ENCODE measurements around the gene SYNE2. TPM values are rescaled to one million over a fixed set of nuclear protein-coding genes. Genes with fewer than 3 reads are reported as not detected.
"Not testable (repeated sequence)": the region's sequence is repeated elsewhere in the genome, so short reads cannot be mapped to it uniquely, and the experiment has no call there.

The SYNE2 gene
- total RNA-seq, 1 donor from 2014 or later, result 145 TPM

DNA sequence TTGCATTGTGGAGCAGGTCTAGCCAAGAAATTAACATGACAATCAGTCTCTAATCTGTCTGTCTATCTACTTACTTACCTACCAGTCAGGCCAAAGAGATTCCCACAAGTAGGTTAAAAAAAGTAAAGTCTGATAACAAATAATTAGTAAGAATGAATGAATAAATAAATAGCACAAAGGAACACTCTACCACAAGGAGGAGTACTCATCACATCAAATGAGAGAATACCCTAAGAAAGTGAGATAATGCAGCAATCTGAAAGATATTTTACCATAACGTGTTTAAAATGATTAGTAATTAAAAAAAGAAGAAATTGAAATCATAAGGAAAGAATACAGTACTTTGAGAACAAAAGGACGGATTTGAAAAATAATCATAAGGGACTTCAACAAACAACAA, 187.2 kb downstream of the SYNE2 start:
- H3K9me3 ChIP-seq, result no peaks in the 10 kb centered on the region
- intact Hi-C loops (cut with DNase I), result no loop called here
- H3K36me3 ChIP-seq, result no peaks in the 10 kb centered on the region
- DNase-seq (ENCODE audit: extremely low spot score in 2 of 2), result no peak
- no peaks in the 10 kb centered on the region for H3K4me1 ChIP-seq
- no peak overlapping the region for H3K27ac ChIP-seq
- H3K4me3 ChIP-seq, result no peak overlapping the region
- no peaks in the 10 kb centered on the region for H3K27me3 ChIP-seq
- TF ChIP-seq POLR2AphosphoS5 (IDR thresholded peaks at IDR 0.05; ENCODE audit: insufficient read depth in 1 of 2, low read depth in 1 of 2) (no peak), POLR2A (IDR thresholded peaks at IDR 0.05) (no peak)
- TF ChIP-seq, protein P1, sequence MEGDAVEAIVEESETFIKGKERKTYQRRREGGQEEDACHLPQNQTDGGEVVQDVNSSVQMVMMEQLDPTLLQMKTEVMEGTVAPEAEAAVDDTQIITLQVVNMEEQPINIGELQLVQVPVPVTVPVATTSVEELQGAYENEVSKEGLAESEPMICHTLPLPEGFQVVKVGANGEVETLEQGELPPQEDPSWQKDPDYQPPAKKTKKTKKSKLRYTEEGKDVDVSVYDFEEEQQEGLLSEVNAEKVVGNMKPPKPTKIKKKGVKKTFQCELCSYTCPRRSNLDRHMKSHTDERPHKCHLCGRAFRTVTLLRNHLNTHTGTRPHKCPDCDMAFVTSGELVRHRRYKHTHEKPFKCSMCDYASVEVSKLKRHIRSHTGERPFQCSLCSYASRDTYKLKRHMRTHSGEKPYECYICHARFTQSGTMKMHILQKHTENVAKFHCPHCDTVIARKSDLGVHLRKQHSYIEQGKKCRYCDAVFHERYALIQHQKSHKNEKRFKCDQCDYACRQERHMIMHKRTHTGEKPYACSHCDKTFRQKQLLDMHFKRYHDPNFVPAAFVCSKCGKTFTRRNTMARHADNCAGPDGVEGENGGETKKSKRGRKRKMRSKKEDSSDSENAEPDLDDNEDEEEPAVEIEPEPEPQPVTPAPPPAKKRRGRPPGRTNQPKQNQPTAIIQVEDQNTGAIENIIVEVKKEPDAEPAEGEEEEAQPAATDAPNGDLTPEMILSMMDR (IDR thresholded peaks at IDR 0.05), result no peak

GRCh38 chr14:64043296-64043695, 190.5 kb downstream of the SYNE2 start:
- intact Hi-C loops (cut with DNase I); H3K27ac ChIP-seq; H3K9me3 ChIP-seq; H3K36me3 ChIP-seq; H3K4me1 ChIP-seq; H3K4me3 ChIP-seq; DNase-seq (ENCODE audit: extremely low spot score in 2 of 2); H3K27me3 ChIP-seq: not testable (repeated sequence)

DNA sequence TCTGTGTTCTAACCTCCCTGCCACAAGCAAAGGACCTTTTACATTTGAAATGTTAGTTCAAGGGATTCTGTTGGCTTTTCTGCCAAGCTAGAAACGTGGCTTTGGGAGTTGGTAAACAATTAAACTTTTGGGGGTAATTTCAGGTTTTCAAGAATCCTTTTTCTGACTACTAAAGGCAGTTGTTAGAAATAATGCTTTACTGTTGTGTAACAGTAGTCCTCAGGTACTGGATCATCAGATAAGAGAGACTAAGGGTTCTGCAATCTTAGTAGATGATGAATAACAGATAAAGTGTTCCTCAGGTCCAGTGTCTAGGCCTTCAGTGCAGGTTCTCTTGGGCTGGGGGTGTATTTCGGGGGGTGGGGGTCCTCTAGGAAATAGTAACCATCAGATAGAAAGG, 192.3 kb downstream of the SYNE2 start:
- intact Hi-C loops (cut with DNase I), result no loop called here
- H3K36me3 ChIP-seq, result peaks cover 0 to 7% of the 10 kb centered on the region in 2 donors
- no peaks in the 10 kb centered on the region for H3K27me3 ChIP-seq
- H3K4me3 ChIP-seq, result no peak overlapping the region
- H3K4me1 ChIP-seq, result no peaks in the 10 kb centered on the region
- TF ChIP-seq POLR2A (IDR thresholded peaks at IDR 0.05), result no peak
- no peak for DNase-seq (ENCODE audit: extremely low spot score in 2 of 2)
- H3K9me3 ChIP-seq, result no peaks in the 10 kb centered on the region
- H3K27ac ChIP-seq, result no peak overlapping the region

- TF ChIP-seq, protein P1 (IDR thresholded peaks at IDR 0.05), result no peak
- TF ChIP-seq POLR2A (IDR thresholded peaks at IDR 0.05) (no peak), POLR2AphosphoS5 (IDR thresholded peaks at IDR 0.05; ENCODE audit: insufficient read depth in 1 of 2, low read depth in 1 of 2) (no peak)
- H3K9me3 ChIP-seq, result no peaks in the 10 kb centered on the region
- no peak overlapping the region for H3K27ac ChIP-seq
- H3K4me1 ChIP-seq, result no peaks in the 10 kb centered on the region
- intact Hi-C loops (cut with DNase I), result no loop called here
- no peaks in the 10 kb centered on the region for H3K27me3 ChIP-seq
- no peak overlapping the region for H3K4me3 ChIP-seq
- no peak for DNase-seq (ENCODE audit: extremely low spot score in 2 of 2)
- peaks cover 0 to 19% of the 10 kb centered on the region in 2 donors for H3K36me3 ChIP-seq
Observed at GRCh38 chr14:64049616-64050381, 197.0 kb downstream of the SYNE2 start.

DNA sequence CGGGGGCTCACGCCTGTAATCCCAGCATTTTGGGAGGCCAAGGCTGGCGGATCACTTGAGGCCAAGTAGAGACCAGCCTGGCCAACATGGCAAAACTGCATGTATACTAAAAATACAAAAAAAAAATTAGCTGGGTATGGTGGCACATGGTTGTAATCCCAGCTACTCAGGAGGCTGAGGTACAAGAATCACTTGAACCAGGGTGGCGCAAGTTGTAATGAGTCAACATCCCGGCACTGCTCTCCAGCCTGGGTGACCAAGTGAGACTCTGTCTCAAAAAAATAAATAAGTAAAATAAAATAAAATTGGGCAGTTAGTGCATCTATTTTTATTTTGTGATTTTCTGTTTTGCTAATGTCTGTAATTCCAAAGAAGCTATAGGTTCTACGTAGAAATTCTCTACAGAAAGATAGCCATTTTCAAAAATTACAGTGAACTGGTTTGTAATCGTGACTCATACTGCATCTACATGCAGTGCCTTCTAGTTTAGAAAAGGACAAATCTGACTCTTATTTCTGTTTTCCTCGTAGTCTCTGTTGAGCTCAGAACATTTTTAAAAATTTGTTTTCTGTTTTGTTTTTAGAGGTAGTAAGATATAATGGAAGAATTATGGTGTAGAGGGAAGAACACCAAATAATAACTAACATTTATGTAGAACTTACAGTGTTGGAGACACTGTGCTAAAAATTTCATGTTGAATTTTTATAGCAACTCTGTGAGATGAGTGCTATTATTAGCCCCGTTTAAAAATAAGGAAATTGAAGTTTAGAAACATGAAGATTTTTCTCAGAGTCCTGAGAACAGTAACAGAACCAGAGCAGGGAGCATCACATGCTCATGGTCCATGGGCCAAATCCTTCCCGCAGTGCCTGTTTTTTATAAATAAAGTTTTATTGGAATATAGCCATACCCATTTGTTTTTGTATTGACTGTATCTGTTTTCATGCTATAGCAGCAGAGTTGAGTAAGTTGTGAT, 201.2 kb downstream of the SYNE2 start:
- no peak overlapping the region for H3K27ac ChIP-seq
- no peak overlapping the region for H3K4me3 ChIP-seq
- H3K9me3 ChIP-seq, result no peaks in the 10 kb centered on the region
- peaks cover 0 to 18% of the 10 kb centered on the region in 2 donors for H3K36me3 ChIP-seq
- intact Hi-C loops (cut with DNase I), result no loop called here
- no peaks in the 10 kb centered on the region for H3K4me1 ChIP-seq
- no peaks in the 10 kb centered on the region for H3K27me3 ChIP-seq
- TF ChIP-seq POLR2AphosphoS5 (IDR thresholded peaks at IDR 0.05; ENCODE audit: insufficient read depth in 1 of 2, low read depth in 1 of 2) (no peak), POLR2A (IDR thresholded peaks at IDR 0.05) (no peak)
- no peak for DNase-seq (ENCODE audit: extremely low spot score in 2 of 2)

DNA sequence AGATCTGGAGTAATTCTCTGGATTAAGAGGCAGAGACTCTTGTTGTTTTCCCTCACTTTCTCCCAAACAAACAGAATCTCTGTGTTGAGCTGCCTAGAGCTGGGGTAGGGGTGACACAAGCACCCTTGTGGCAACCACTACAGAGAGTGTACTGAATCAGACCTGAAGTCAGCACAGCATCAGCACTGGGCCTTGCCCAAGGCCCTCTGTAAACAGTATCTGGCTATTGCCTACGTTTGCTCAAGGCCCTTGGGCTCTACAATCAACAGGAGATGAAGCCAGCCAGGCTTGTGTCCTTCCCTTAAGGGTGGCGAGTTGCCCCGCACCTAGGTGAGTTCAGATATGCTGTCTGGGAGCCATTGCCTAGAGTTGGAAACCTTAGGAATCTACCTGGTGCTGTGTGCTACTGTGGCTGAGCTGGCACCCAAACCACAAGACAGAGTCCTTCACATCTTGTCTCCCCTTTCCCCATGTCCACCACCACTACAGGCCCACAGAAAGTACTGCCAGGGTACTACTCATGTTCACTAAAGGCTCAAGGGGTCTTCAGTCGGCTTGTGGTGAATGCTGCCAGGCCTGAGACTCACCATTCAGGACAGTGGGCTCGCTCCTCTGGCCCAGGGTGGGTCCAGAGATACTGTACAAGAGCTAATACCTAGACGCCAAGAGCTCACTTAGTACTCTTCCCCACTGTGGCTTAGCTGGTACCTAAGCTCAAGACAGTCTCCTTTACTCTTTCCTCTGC, 206.8 kb downstream of the SYNE2 start:
- no peaks in the 10 kb centered on the region for H3K9me3 ChIP-seq
- DNase-seq (ENCODE audit: extremely low spot score in 2 of 2), result no peak
- intact Hi-C loops (cut with DNase I), result no loop called here
- no peaks in the 10 kb centered on the region for H3K4me1 ChIP-seq
- no peak overlapping the region for H3K4me3 ChIP-seq
- no peaks in the 10 kb centered on the region for H3K27me3 ChIP-seq
- no peak overlapping the region for H3K27ac ChIP-seq
- peaks cover 0 to 7% of the 10 kb centered on the region in 2 donors for H3K36me3 ChIP-seq
- no peak for TF ChIP-seq POLR2AphosphoS5 (IDR thresholded peaks at IDR 0.05; ENCODE audit: insufficient read depth in 1 of 2, low read depth in 1 of 2)
- TF ChIP-seq, protein P1 (IDR thresholded peaks at IDR 0.05), result no peak
- no peak for TF ChIP-seq POLR2A (IDR thresholded peaks at IDR 0.05)

Measured in vagina (tissue), 2 donors.